ENCODE results near the gene TNF.

TNF gene
- 59.9 to 206 reads per million in 2 donors for total RNA-seq

DNA sequence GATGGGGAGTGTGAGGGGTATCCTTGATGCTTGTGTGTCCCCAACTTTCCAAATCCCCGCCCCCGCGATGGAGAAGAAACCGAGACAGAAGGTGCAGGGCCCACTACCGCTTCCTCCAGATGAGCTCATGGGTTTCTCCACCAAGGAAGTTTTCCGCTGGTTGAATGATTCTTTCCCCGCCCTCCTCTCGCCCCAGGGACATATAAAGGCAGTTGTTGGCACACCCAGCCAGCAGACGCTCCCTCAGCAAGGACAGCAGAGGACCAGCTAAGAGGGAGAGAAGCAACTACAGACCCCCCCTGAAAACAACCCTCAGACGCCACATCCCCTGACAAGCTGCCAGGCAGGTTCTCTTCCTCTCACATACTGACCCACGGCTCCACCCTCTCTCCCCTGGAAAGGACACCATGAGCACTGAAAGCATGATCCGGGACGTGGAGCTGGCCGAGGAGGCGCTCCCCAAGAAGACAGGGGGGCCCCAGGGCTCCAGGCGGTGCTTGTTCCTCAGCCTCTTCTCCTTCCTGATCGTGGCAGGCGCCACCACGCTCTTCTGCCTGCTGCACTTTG, at the start of gene TNF:
Gene TNF, plus strand, starts transcription at position 231 of the 567 bp plus-strand sequence. Its CDS starts 177 bp downstream, at position 408.
- peak; percentile 77 for DNase-seq

DNA sequence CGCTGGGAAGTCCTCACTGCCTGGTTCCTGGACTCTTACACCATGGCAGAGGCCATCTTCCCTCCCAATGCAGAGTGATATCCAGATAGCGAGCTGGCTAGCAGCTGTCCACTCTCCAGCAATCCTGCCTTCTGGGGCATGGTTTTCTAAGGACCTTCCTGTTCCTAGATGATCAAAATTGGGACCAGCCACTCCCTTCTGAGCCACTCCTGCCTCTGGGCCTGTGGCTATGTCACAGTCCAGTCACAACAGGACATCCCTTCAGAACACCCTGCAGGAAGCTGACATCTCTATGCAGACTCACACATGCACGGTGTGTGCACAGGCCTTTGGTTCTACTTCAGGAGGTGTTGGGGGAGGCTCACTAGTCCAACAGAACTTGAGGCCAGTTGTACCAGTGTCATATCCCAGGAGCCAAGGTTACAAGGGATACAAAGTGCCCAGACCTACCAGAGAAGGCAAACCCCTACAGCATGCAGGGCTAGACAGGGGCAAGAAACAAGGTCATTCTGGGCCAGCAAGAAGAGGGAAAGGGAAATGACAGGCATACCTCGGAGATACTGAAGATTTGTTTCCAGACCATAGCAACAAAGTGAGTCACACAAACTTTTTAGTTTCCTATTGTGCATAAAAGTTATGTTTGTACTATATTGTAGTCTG, 49.3 kb upstream of the TNF start:
- no peak for DNase-seq

DNA sequence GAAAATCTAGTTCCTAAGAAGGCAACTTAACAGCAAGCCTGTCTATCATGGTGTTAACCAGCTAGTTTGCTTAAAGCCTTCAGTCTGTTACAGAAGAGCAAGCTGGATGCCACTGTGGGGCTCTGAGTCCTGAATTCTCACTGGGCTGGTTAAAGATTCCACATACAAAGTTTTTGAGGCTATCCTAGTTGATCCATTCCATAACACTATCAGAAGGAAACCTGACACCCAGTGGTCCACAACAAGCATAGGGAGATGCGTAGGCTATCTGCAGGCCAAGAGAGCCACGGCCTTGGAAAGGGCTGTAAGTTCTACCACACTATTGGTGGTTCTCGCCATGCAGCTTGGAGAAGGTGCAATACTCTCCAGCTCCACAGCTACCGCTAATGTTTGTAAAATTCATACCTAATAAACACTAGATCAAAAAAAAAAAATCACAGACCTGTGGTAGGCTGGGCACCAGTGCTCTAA, 47.0 kb upstream of the TNF start:
- DNase-seq = no peak

DNA sequence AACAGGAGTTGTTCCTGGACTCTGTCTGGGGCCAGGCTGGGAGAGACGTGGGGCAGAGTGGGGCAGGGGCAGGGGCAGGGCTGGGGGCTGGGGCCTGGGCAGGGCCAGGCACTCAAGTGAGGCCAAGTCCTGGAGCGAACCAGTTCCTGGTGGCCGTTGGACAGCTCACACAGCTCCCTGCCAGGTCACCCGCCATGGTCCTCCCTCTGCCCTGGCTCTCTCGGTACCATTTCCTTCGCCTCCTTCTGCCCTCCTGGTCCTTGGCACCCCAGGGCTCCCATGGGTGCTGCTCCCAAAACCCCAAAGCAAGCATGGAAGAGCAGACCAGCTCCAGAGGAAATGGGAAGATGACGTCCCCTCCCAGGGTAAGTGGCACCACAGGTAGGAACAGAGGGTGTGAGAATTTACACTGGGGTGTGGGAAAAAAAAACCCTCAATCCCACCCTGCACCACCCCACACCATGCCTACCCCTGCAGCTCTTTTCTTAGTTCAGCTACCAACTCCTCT, 46.5 kb upstream of the TNF start, which contains the start of gene MCCD1:
Gene MCCD1, plus strand, starts transcription at position 142 of the 508 bp plus-strand sequence. Its CDS starts 53 bp downstream, at position 195.
- no peak for DNase-seq

DNA sequence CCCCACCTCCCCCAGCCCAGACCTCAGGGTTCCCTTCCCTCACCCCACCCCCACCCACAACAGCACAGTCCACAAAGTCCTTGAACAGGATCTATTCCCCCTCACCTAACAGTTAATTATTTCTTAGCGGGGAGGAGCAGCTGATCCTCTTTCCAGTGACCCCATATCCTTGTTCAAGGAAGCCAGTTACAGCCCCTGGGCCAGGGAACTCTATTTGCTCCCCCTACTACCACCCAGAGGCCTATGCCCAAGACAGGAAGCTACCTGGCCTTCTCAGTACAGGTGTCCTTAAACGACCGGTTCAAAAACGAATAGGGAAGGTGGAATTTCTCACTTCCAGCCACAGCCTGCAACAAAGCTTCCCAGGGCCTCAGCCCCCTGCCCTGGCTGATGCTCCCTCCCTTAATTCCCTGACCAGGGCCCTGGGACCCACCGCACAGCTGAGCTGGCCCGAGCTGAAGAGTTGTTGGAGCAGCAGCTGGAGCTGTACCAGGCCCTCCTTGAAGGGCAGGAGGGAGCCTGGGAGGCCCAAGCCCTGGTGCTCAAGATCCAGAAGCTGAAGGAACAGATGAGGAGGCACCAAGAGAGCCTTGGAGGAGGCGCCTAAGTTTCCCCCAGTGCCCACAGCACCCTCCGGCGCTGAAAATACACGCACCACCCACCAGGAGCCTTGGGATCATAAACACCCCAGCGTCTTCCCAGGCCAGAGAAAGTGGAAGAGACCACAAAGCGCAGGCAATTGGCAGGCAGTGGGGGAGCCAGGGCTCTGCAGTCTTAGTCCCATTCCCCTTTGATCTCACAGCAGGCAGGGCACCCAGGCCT, 45.8 kb upstream of the TNF start:
- no peak for DNase-seq

DNA sequence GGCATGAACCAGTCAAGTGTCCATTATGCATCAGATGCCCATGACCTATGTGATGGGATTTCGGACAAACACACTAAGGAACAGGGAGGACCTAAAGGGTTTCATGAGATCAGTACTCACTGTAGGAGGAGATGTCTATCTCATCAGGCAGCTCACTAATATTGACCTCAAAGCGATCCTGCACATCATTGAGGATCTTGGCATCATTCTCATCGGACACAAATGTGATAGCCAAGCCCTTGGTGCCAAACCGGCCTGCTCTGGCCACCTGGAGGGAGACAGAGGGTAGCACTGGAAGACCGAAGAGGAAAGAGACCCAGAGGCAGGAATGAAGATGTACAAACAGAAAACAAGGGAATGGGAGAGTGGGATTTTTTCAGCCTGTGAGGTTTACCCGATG, 44.7 kb upstream of the TNF start:
- no peak for DNase-seq

DNA sequence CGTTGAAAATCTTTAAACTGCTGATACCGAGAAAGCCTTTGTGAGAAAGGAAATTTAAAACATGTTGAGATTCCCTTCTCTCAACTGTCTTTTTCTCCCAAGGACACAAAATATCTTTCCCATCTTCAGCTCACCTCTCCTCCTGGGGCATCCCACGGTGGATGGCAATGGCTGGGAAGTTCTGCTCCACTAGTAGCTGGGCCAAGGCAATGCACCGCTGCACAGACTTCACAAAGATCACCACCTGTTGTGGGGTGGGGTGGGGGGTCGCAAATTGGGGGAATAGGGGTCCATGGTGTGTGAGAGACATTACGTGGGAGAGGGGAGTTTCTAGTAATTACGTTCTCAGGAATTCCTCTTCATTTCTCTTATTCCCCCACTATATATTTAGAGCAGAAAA, 44.2 kb upstream of the TNF start:
- DNase-seq = no peak

DNA sequence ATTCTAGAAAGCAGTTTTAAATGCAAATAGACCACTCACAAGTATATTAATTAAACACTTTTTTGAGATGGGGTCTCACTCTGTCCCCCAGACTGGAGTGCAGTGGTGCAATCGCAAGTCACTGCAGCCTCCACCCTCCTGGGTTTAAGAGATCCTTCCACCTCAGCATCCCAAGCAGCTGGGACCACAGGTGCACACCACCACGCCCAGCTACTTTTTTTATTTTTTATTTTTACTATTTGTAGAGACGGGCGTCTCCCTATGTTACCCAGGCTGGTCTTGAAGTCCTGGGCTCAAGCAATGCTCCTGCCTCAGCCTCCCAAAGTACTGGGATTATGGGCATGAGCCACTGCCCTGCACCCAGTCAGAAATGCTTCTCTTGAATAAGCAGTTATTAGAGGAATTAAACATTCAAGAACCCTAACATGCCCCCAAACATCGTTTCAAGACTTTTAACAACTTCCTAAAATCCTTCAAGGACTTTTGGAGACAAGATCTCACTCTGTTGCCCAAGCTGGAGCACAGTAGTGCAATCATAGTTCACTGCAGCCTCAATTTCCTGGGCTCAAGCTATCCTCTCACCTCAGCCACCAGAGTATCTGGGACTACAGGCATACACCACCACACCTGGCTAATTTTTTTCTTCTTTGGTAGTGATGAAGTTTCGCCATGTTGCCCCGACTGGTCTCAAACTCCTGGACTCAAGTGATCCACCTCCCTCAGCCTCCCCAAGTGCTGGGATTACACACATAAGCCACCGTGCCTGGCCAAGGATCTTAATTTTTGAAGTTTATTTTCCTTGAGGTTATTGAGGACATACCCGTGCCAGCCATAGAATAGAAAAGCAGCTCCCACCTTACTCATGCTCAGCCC, 43.4 kb upstream of the TNF start:
- no peak for DNase-seq

DNA sequence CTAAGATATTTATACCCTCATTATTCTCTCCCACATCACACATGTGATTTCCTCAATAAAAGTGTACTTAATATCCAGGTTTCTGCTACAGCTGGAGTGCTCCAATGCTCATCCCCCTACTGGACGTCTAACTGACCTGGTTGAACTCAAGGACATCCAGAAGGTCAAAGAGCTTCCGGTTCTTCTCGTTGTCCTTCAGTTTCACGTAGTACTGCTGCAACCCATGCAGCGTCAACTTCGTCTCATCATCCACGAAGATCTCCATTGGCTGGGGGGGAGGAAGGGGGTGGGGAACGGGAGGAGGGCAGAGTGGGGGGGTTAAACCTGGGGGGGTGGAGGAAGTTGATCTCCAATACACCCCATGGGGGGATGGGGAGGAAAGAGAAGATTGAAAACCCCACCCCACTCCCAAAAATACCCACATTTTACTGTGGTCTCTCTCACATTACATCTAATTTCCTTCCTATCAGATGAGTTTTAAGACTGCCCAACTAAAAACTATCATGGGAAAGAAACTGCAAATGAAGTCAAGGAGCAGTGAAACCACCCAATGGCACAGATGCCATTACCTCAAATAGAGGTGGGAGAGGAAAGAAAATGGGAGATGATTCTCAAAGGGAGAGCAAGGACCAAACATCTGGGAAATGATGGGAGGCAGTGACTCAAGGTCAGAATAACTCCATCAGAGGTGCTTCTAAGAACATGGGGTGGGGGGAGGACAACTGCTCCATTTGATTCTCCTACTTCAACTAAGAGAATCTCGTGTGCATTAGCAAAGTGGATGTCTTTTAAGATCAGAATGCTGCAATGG, 42.5 kb upstream of the TNF start:
- no peak for DNase-seq

DNA sequence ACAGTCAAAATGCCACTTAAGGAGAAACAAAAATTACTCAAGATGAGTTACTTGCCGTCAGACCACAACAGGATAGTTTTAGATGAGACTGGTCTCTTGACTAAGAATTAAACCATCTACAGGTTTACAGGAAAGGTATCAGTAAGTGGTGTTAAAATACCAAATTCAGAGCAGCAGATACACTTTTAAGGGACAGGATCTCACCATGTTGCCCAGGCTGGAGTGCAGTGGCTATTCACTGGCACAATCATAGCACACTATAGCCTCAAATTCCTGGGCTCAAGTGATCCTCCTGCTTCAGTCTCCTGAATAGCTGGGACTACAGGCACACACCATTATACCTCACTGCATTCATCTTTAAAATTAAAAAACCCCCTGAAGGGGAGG, 41.9 kb upstream of the TNF start:
- DNase-seq = no peak

DNA sequence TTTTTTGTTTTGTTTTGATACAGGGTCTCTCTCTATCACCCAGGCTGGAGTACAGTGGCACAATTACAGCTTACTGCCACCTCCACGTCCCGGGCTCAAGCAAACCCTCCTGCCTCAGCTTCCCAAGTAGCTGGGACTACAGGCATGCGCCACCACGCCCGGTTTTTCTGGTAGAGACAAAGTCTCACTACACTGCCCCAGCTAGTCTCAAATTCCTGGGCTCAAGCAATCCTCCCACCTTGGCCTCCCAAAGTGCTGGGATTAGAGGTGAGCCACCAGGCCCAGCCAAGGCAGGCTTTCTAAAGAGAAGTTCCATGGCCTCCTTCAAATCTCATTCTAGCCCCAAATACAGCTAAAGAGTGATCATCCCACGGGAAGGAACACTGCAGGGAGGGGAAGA, 41.4 kb upstream of the TNF start:
- DNase-seq = no peak

DNA sequence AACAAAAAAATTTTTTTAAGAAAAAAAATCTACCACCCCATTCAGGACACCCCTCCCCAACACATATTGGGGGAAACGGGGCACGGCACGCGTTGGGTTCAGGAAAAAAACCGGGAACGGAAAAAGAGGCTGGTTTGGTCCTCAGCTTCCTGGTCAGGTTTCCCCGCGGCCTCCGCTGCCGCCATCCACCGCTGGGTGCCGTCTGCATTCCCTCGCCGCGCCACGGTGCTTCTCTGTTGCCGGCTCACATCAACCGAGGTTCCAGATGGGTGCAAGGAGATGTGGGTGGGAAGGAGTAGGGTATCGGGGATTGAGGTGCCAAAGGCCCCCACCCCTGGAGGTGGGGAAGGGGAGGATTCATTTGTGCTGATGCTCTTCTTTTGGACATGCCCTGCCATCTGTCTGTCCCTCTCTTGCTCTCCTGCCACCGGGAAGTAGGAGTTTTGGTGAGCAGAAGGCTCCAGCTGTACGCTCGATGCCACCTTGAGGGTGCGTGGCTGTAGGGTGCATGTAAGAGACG, 40.8 kb upstream of the TNF start:
- no peak for DNase-seq

DNA sequence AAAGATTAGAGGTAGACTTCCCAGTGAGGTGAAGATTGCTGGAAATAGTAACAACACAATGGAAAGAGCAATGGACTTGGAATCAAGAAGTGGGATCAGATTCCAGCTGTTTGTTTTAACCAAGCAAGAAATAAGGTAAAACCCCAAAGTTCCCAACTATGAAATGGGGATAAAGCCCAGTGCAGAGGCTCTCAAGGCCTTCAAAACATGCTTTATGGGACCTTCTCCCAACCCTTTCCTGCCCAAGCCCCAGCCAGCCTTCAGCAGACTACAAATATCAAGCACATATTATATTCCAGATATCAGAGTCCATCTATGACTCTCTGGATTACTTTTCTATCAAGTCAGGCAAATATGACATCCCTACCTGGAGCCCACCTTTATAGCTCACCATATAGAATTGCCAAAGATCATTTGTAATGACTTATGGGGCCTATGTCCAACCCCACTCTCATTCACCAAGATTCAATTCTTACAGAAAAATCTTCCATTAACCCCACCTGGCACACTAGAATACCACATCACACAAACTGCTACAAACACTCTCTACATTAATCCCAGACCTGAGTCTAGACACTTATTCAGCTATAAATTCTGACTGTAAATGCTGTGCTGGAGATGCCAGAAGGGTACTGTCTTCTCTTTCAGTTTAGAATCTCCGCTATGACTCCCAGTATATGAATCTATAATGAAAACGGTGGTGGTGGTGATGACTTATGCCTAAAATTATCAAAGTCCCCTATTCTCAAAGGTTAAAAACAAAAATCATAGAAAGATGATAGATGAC, 39.6 kb upstream of the TNF start:
- DNase-seq = no peak

DNA sequence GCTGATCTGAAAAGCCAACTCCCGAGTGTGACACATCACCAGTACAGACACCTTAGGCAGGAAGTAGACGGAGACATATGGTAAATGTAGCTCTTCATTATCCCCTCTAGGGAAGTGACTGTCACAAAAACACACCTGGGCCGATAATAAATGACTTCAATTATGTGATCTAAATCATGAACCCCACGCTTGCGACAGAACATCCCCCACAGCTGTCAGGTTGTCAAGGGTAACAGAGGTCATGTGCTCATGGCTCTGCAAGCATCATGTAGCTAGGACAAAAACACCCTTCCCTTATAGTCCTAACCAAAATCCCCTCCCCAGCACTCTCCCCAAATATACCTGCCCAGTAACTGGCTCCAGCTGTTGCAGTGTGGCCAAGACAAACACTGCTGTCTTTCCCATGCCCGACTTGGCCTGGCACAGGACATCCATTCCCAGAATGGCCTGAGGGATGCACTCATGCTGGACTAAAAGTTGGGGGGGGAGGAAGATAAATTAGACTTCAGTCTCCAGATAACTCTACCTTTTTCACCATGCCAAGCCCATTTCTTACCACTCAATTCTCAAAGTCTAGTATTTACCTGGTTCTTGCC, 36.5 kb upstream of the TNF start:
- no peak for DNase-seq

DNA sequence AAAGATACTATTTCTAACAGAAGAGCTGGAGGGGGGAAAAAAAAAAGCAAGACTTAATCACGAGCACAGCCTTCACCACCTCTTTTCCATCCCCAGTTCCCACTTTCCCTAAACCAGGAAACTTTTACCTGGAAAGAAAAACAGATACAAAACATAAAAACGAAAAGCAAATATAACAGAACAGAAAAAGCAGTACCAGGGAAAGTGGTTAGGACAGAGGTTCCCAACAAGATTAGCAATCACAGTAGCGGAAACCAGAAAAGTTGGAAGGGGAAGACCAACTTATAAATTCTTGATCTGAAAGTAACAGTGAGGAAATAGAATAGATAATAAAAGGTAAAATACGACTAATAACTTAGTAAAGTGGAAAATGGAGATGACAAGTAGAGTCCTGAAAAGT, 34.7 kb upstream of the TNF start:
- no peak for DNase-seq

DNA sequence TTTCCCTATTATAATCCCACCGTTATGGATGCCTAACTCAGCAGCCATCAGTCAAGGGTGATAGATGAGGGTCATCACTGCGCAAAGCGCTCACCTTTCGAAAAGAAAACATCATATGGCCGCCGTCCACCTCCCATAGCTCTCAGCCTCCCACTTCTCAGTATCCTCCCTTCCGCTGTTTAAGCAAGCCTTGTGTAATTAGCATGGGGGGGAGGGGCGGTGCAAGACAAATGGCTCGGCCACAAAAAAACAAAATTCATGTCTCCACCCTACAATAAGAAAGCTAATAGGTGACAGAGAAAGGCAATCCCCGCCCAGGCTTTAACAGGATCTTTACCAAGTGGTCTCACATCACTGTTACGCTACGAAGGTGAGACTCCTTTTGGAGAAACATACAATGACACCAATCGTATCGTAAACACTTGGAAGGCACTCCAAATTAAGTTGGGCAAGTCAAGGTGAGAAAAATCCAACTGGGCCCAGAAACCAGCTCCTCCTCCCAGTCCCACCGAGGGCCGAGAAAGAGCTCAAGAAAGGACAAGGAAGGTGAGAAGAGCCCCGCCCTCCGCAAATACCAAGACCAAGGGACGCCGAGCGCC, 34.2 kb upstream of the TNF start:
- DNase-seq = peak; percentile 68

DNA sequence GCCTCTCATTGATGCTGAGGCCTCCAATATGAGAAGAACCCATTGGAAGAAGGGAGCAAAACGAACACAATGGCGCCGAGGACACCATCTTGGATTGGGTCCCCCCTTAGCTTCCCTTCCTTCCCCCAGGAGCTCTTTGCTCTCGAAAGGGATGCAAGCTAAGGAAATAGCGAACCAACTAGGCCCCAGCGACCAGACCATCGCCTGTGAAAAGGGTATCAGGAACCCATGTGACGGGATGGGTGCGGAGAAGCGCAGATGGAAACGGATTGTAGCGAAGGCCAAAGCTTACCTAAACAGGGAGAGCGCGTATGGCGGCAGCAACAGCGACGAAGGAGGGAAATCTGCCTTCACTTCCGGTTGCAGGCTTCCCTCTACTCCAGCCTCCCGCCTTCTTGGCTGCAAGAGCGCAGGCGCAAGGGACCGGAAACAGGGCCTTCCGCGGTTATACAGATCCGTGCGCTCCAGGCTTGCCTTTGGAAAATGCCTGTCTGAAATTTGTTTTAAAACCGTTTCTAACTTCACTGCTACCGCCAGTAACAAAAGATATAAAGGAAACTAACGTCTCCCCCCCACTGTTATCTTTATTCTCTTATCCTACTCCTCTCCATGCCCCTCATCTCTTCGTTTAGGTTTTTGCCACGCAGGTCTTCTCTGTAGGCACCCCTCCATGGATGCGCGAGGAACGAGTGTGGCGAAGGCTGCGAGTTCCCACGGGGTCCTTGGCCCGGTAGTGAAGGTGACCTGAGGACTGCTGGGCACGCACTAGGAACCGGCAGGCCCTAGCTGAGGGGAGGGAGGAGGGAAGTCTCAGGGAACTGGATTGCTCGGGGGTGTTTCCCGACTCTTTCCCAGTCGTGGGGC, 33.5 kb upstream of the TNF start, which contains the start of gene DDX39B:
Gene DDX39B, minus strand, starts transcription at position 346 of the 864 bp plus-strand sequence. CDS start 1,471 bp downstream, outside the sequence.
- peak; percentile 89 for DNase-seq

DNA sequence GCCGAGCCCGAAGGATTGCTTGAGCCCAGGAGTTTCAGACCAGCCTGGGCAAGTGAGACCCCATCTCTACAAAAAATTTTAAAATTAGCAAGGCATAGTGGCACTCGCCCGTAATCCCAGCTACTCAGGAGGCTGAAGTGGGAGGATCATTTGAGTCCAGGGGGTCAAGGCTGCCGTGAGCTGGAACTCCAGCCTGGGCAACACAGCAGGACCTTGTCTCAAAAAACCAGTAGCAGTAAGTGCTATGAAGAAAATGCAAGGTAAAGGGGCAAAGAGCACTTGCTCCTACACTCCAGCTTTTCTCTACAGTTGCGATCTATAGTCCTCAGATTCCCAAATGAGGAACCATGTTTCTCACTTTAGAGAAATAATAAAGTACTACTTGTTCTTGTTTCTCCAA, 31.7 kb upstream of the TNF start:
- DNase-seq = no peak

DNA sequence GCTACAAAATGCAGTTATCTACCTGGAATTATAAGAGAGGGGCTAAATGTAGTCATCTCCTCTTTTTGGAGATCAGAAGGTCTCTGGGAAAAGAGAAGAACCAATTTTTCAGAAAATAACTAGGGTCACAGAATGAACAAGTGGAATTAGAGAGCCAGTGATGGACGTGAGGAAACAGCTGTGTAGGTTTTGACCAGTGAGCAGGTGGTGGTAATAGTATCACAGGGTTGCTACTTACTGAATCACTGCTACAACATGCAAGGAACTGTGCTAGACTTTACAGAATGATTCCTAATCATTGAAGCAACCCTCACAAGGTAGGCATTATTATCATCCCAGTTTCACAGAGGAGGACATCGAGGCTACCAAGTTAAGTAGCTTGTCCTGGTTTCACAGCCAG, 30.7 kb upstream of the TNF start:
- DNase-seq = no peak
